HCT116 (cell line): Measurements from ENCODE around the gene SLC5A10. TPM values are rescaled to one million over a fixed set of nuclear protein-coding genes. Genes with fewer than 3 reads are reported as not detected.

Experiments
- ATAC-seq: fragments of 200-7000 bp; cut with Tn5 transposase; 2 replicates; pipeline ENCODE4 v1.9.1; 2020; ENCODE audit warnings: mild to moderate bottlenecking, moderate library complexity
- BruUV-seq: library from RNA; stranded (reverse); fragments of 400-500 nt; replicated peaks from 2 replicates; lab custom pipeline; 2021; lab: Mats Ljungman, UMichigan
- CTCF ChIA-PET: fragments of 300-600 bp; sonication (Branson Sonifier 250); formaldehyde crosslinking; loops from one replicate; lab custom pipeline; 2021; ENCODE audit warnings: antibody characterized with exemption; lab: Charles Lee
- POLR2A ChIA-PET: fragments of 300-600, 350-600 bp; sonication (Branson Sonifier 250); formaldehyde crosslinking; loops from one replicate; lab custom pipeline; 2021; ENCODE audit warnings: antibody characterized with exemption; lab: Charles Lee
- RAD21 ChIA-PET, 2 experiments: fragments of 300-600 bp; sonication (Branson Sonifier 250); formaldehyde crosslinking; loops; one replicate each; lab custom pipeline; 2023; ENCODE audit warnings: low total read pairs in 2 of 2; ENCODE audit not compliant: uncharacterized antibody in 2 of 2, unreplicated experiment in 2 of 2, low non-redundant PET in 1 of 2; lab: Charles Lee
- DNase-seq: peaks from one replicate; pipeline ENCODE4 v3.0.0-alpha.2; 2010; ENCODE audit warnings: low read depth, low spot score
- H2AFZ ChIP-seq: fragments of 200-600 bp; shearing (Covaris generic), sonication (generic); 2 replicates; pipeline ENCODE4 v1.6.1; 2017; ENCODE audit warnings: low read depth, mixed run types, mixed read lengths, antibody characterized with exemption, low read length; ENCODE audit not compliant: poor library complexity, severe bottlenecking
- H3K27ac ChIP-seq: 2 replicates; pipeline ENCODE4 v1.5.1; 2012; ENCODE audit warnings: low read depth, low read length
- H3K27me3 ChIP-seq: fragments of 200-600 bp; sonication (generic); 2 replicates; pipeline ENCODE4 v1.6.1; 2016; ENCODE audit warnings: mixed run types, low read length, mixed read lengths; ENCODE audit not compliant: insufficient read depth
- H3K36me3 ChIP-seq, 2 experiments: fragments of 200-500 bp in 1 of 2; fragments of 200-600 bp in 1 of 2; sonication (Bioruptor generic) in 1 of 2; sonication (generic) in 1 of 2; 2 replicates each; pipeline versions ENCODE4 v1.5.1 to v1.6.1; 2014 to 2016; ENCODE audit warnings: low read length in 2 of 2, inconsistent platforms in 1 of 2, mixed read lengths in 1 of 2, mixed run types in 1 of 2; ENCODE audit not compliant: insufficient read depth in 2 of 2, control insufficient read depth in 1 of 2
- H3K4me1 ChIP-seq, 2 experiments: fragments of 200-600 bp in 1 of 2; sonication (generic) in 1 of 2; 2 replicates each; pipeline versions ENCODE4 v1.5.1 to v1.6.1; 2012 to 2017; ENCODE audit warnings: low read length in 2 of 2, inconsistent platforms in 1 of 2, mild to moderate bottlenecking in 1 of 2, mixed read lengths in 1 of 2, mixed run types in 1 of 2, moderate library complexity in 1 of 2; ENCODE audit not compliant: insufficient read depth in 2 of 2, control insufficient read depth in 1 of 2
- H3K4me2 ChIP-seq: fragments of 200-600 bp; sonication (generic); 2 replicates; pipeline ENCODE4 v1.6.1; 2017; ENCODE audit warnings: mixed run types, low read length, mixed read lengths
- H3K4me3 ChIP-seq, 2 experiments: fragments of 200-600 bp in 1 of 2; sonication (generic) in 1 of 2; replicated peaks in 1 of 2; 2 replicates each; pipeline ENCODE4 v1.5.1; 2011 to 2016; ENCODE audit warnings: low read length in 2 of 2, control low read depth in 1 of 2, low read depth in 1 of 2, mild to moderate bottlenecking in 1 of 2, mixed read lengths in 1 of 2, mixed run types in 1 of 2
- H3K79me2 ChIP-seq: fragments of 200-600 bp; sonication (generic); 2 replicates; pipeline ENCODE4 v1.6.1; 2017; ENCODE audit warnings: mild to moderate bottlenecking, mixed run types, low read length, moderate library complexity, mixed read lengths; ENCODE audit not compliant: insufficient read depth
- H3K9ac ChIP-seq: fragments of 200-600 bp; sonication (generic); 2 replicates; pipeline ENCODE4 v1.6.1; 2016; ENCODE audit warnings: low read length, mixed read lengths
- H3K9me2 ChIP-seq: fragments of 200-600 bp; sonication (generic), shearing (Covaris generic); 2 replicates; pipeline ENCODE4 v1.6.1; 2017; ENCODE audit warnings: mixed run types, mild to moderate bottlenecking, moderate library complexity; ENCODE audit not compliant: insufficient read depth
- H3K9me3 ChIP-seq, 2 experiments: fragments of 200-500 bp in 1 of 2; fragments of 200-600 bp in 1 of 2; sonication (Bioruptor generic) in 1 of 2; sonication (generic) in 1 of 2; 2 replicates each; pipeline ENCODE4 v1.6.1; 2014 to 2017; ENCODE audit warnings: low read length in 2 of 2, mixed read lengths in 2 of 2, inconsistent platforms in 1 of 2, low read depth in 1 of 2, mild to moderate bottlenecking in 1 of 2, mixed run types in 1 of 2, moderate library complexity in 1 of 2; ENCODE audit not compliant: control insufficient read depth in 1 of 2, insufficient read depth in 1 of 2
- H4K20me1 ChIP-seq: fragments of 200-600 bp; sonication (generic), shearing (Covaris generic); 2 replicates; pipeline ENCODE4 v1.6.1; 2017; ENCODE audit warnings: mixed run types, mild to moderate bottlenecking, moderate library complexity; ENCODE audit not compliant: insufficient read depth
- CEBPB ChIP-seq: IDR thresholded peaks from 2 replicates; pipeline ENCODE4 v1.6.1; 2012; ENCODE audit warnings: low read depth
- EGR1 ChIP-seq: IDR thresholded peaks from 2 replicates; pipeline ENCODE4 v1.6.1; 2012; ENCODE audit warnings: low read depth
- ELF1 ChIP-seq: IDR thresholded peaks from 2 replicates; pipeline ENCODE4 v1.6.1; 2012; ENCODE audit warnings: low read depth, borderline replicate concordance
- EZH2 ChIP-seq: fragments of 200-600 bp; sonication (generic); IDR thresholded peaks from 2 replicates; pipeline ENCODE4 v1.6.1; 2017; ENCODE audit warnings: antibody characterized with exemption, mixed run types
- JUND ChIP-seq: IDR thresholded peaks from 2 replicates; pipeline ENCODE4 v1.6.1; 2012
- POLR2A ChIP-seq: IDR thresholded peaks from 2 replicates; pipeline ENCODE4 v1.7.0; 2011; ENCODE audit warnings: borderline replicate concordance; ENCODE audit not compliant: insufficient read depth, insufficient read length; ENCODE audit errors: extremely low read depth
- RAD21 ChIP-seq: IDR thresholded peaks from 2 replicates; pipeline ENCODE4 v1.6.1; 2012; ENCODE audit warnings: low read depth, mild to moderate bottlenecking
- ZFX ChIP-seq: fragments of 450-650 bp; IDR thresholded peaks from 2 replicates; pipeline ENCODE4 v1.6.1; 2017
- intact Hi-C: fragments of 100-400 bp; cut with micrococcal nuclease; formaldehyde crosslinking; loops from 2 replicates; pipeline ENCODE4 v1.10.0; 2022
- total RNA-seq: library from RNA; stranded (reverse); gene quantifications from one replicate; pipeline ENCODE4 v1.2.1, GENCODE V29; 2021; ENCODE audit not compliant: unreplicated experiment
- TF ChIP-seq, protein P1 (sequence below): IDR thresholded peaks from 2 replicates; pipeline ENCODE4 v1.6.1; 2012; ENCODE audit warnings: low read depth
- TF ChIP-seq, protein P2 (sequence below): IDR thresholded peaks from 2 replicates; pipeline ENCODE4 v1.6.1; 2012
- TF ChIP-seq, protein P3 (sequence below), 3 experiments: fragments of 200-600 bp in 1 of 3; sonication (generic) in 1 of 3; IDR thresholded peaks in 2 of 3; conservative IDR thresholded peaks in 1 of 3; 2 replicates each; pipeline ENCODE4 v1.5.1; 2012 to 2017; ENCODE audit warnings: low read depth in 2 of 3, low read length in 2 of 3, antibody characterized with exemption in 1 of 3, borderline replicate concordance in 1 of 3, control low read depth in 1 of 3, mild to moderate bottlenecking in 1 of 3, mixed read lengths in 1 of 3, mixed run types in 1 of 3, moderate library complexity in 1 of 3; ENCODE audit not compliant: insufficient read depth in 1 of 3

Gene SLC5A10
- total RNA-seq, 1 experiment from 2014 or later, result not detected

DNA sequence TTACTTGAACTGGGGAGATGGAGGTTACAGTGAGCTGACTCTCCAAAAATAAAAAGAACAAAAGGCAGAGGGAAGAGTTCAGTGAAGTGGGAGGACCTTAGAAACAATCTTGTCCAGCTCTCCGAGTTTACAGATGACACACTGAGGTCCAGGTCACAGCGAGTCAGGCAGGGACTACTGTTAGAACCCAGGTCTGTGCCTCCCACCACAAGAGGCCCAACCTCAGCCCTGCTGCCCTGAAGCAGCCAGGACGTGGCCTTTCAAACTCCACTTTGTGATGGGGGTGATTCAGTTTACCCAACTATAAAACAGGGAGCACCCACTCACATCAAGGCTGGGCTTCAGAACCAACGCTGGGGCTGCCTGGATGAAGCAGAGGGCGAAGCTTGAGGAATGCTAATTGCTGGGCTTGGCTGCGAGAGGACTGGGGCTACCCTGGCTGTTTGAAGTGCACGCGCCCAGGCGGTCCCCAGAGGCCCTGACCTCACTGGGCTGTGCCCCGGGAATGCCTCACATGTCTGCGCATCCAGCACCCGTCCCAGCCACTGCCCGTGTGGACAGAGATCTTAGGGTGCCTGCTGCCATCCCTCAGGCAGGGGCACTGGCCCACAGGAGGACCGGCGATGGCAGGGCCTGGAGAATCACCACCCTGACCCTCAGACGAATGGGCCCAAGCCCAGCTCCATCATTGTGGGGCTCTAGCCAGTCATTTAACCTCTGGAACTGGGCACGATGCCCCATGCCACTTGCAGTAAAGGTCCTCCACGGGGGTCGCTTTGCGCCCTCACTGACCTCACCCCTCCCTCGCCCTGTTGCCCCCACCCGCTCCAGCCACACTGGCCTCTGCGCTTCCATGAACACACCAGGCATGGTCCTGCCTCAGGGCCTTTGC lies 11.4 kb downstream of the SLC5A10 start:
- H3K4me1 ChIP-seq, result peaks cover 12 to 35% of the 10 kb centered on the region in 2 experiments; a peak in 3 of 4 replicates
- H3K36me3 ChIP-seq, result no peaks in the 10 kb centered on the region
- intact Hi-C loops, result no loop called here
- DNase-seq (no peak), ATAC-seq (no peak)
- H3K9ac ChIP-seq, result no peak overlapping the region
- RAD21 ChIA-PET, result no interaction called here
- no TSS peak for BruUV-seq
- H3K4me2 ChIP-seq, result 0 out of 2 replicates have a peak overlapping the region, but pooled peaks have one; percentile 5
- POLR2A ChIA-PET, result no interaction called here
- H3K79me2 ChIP-seq, result no peaks in the 10 kb centered on the region
- H3K9me2 ChIP-seq, result no peaks in the 10 kb centered on the region
- no peak overlapping the region for H2AFZ ChIP-seq
- no peak overlapping the region; the same call in 1 of the 2 replicates for H3K27ac ChIP-seq
- TF ChIP-seq ELF1 (no peak), CEBPB (no peak), EGR1 (no peak), ZFX (no peak), POLR2A (no peak), JUND (no peak), EZH2 (no peak), RAD21 (no peak)
- TF ChIP-seq, protein P1, sequence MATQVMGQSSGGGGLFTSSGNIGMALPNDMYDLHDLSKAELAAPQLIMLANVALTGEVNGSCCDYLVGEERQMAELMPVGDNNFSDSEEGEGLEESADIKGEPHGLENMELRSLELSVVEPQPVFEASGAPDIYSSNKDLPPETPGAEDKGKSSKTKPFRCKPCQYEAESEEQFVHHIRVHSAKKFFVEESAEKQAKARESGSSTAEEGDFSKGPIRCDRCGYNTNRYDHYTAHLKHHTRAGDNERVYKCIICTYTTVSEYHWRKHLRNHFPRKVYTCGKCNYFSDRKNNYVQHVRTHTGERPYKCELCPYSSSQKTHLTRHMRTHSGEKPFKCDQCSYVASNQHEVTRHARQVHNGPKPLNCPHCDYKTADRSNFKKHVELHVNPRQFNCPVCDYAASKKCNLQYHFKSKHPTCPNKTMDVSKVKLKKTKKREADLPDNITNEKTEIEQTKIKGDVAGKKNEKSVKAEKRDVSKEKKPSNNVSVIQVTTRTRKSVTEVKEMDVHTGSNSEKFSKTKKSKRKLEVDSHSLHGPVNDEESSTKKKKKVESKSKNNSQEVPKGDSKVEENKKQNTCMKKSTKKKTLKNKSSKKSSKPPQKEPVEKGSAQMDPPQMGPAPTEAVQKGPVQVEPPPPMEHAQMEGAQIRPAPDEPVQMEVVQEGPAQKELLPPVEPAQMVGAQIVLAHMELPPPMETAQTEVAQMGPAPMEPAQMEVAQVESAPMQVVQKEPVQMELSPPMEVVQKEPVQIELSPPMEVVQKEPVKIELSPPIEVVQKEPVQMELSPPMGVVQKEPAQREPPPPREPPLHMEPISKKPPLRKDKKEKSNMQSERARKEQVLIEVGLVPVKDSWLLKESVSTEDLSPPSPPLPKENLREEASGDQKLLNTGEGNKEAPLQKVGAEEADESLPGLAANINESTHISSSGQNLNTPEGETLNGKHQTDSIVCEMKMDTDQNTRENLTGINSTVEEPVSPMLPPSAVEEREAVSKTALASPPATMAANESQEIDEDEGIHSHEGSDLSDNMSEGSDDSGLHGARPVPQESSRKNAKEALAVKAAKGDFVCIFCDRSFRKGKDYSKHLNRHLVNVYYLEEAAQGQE, result no peak
- TF ChIP-seq, protein P2, sequence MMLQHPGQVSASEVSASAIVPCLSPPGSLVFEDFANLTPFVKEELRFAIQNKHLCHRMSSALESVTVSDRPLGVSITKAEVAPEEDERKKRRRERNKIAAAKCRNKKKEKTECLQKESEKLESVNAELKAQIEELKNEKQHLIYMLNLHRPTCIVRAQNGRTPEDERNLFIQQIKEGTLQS, result no peak
- TF ChIP-seq, protein P3, sequence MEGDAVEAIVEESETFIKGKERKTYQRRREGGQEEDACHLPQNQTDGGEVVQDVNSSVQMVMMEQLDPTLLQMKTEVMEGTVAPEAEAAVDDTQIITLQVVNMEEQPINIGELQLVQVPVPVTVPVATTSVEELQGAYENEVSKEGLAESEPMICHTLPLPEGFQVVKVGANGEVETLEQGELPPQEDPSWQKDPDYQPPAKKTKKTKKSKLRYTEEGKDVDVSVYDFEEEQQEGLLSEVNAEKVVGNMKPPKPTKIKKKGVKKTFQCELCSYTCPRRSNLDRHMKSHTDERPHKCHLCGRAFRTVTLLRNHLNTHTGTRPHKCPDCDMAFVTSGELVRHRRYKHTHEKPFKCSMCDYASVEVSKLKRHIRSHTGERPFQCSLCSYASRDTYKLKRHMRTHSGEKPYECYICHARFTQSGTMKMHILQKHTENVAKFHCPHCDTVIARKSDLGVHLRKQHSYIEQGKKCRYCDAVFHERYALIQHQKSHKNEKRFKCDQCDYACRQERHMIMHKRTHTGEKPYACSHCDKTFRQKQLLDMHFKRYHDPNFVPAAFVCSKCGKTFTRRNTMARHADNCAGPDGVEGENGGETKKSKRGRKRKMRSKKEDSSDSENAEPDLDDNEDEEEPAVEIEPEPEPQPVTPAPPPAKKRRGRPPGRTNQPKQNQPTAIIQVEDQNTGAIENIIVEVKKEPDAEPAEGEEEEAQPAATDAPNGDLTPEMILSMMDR (IDR thresholded peaks at IDR 0.05 in 2 of 3, conservative IDR thresholded peaks at IDR 0.05 in 1 of 3; ENCODE audit: borderline replicate concordance in 1 of 3, insufficient read depth in 1 of 3, low read depth in 2 of 3, low read length in 2 of 3), result no peak
- no peaks in the 10 kb centered on the region for H3K9me3 ChIP-seq
- no peaks in the 10 kb centered on the region for H3K27me3 ChIP-seq
- CTCF ChIA-PET, result no interaction called here
- H3K4me3 ChIP-seq, result no peak overlapping the region
- H4K20me1 ChIP-seq, result no peaks in the 10 kb centered on the region
